T-helper 1 cell treated with Interleukin-12 subunit alpha and Interleukin-12 subunit beta and Interleukin-4 antibody, amounts not matched to agents 30 ng/mL and 1 ng/mL, for 36 hours (primary cell): Measurements from ENCODE around the gene PACS2. TPM values are rescaled to one million over a fixed set of nuclear protein-coding genes. Genes with fewer than 3 reads are reported as not detected.
"Not testable (repeated sequence)": the region's sequence is repeated elsewhere in the genome, so short reads cannot be mapped to it uniquely, and the experiment has no call there.

Source experiments
- intact Hi-C: fragments of 100-400 bp; cut with micrococcal nuclease; formaldehyde crosslinking; loops from one replicate; pipeline ENCODE4 v1.15.1; 2024
- total RNA-seq: library from RNA; stranded (reverse); gene quantifications from 2 replicates; pipeline ENCODE4 v1.2.3, GENCODE V29; 2022

PACS2 gene
- total RNA-seq, 1 donor from 2014 or later: 35.8 TPM

- intact Hi-C loops: no loop called here
Measured at GRCh38 chr14:105287249-105288102, 27.1 kb upstream of the PACS2 start.

GRCh38 chr14:105288936-105289335, 25.6 kb upstream of the PACS2 start:
- intact Hi-C loops: not testable (repeated sequence)

DNA sequence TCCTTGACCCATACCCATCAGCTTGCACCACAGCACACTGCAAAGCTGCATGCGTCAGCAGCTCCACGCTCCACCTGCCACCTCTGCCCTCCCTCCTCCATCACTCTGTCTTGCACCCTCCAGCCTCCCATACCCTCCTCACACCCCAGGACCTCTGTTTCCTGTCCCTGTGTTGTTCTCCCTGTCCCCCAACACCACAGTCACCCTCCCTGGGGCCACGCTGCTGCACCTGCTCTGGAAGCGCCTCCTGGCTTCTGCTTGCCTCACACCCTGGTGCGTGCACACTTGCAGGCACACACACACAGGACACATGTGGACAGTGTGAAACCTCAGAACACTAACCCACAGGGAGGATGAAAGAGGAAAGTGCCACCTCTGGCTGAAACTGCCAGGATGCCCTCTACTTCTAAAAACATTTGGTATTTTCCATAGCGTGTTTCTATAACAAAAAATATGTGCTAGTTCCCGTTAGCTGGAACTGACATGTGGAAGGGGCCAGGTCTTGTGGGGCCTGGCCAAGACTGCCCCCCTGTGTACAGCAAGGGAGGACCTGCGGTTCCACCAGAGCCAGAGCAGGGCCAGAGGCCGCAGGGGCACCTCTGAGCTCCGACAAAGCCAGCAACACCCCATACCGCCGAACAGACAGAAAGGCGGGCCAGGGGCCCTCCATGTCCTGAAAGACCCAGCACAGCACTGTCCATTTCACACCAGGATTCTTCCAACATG, 23.8 kb upstream of the PACS2 start:
- intact Hi-C loops: no loop called here

DNA sequence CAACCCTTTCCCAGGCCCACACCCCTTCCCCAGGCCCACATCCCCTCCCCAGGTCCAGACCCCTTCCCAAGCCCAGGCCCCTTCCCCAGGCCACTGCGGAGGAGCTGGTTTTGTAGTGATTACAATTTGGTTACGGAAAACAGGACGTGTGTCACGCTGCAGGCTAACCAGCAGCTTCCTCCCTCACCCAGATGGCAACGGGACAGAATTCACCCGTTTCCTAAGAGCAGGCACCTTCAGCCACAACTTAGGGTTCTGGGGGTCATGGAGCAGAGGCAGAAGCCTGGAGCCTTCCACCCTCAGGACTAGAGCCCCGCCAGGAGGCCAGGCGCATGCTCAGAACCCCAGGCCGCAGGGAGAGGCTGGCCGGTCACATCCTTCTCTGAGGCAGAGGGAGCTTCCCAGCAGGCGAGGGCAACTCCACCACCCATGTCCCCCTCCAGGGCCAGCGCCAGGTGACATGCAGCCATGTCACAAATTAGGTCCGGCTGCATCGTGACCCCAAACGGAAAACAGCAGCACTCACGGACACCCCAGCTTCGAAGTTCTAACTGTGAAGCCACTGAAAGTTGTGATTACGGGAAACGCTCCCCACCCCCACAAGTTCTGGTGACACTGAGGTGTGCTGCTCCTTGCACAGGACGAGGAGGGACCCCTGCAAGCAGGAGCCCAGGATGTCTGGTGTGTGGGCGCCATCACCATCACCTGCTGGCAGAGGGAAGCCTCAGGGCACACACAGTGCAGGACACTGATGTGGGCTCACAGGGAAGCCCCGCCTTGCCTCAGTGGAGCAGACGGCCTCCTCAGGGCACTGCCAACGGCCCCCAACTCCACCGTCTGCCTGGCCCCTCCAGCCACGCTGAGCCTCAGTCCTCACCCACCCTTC, 21.5 kb upstream of the PACS2 start:
- intact Hi-C loops: loop anchor here (1.0 kb wide), 1 partner anchor 8 kb away; the partner anchor contains the start of gene BRF1

GRCh38 chr14:105294142-105294597, 20.4 kb upstream of the PACS2 start:
- intact Hi-C loops: no loop called here

DNA sequence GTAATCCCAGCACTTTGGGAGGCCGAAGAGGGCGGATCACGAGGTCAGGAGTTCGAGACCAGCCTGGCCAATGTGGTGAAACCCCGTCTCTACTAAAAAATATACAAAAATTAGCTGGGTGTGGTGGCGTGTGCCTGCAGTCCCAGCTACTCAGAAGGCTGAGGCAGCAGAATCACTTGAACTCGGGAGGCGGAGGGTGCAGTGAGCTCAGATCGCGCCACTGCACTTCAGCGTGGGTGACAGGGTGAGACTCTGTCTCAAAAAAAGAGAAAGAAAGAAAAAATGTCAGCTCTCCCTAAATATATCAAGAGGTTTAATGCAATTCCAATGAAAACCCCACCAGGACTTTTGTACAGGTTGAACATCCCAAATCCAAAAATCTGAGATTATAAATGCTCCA, 17.2 kb upstream of the PACS2 start:
- intact Hi-C loops: not testable (repeated sequence)

GRCh38 chr14:105299654-105300541, 14.7 kb upstream of the PACS2 start:
- intact Hi-C loops: loop anchor here (5.0 kb wide), 1 partner anchor 233 kb away; the partner anchor contains the start of gene GPR132

GRCh38 chr14:105300542-105301102, 13.9 kb upstream of the PACS2 start, which contains the start of gene BRF1:
TSS of gene BRF1 (minus strand) at chr14:105301001. CDS start at chr14:105300629, 372 bp downstream.
- intact Hi-C loops: loop anchor here (1.0 to 5.0 kb wide), 11 partner anchors 7 to 548 kb away; partner anchors contain the start of genes BTBD6, CDCA4, GPR132 and NUDT14

DNA sequence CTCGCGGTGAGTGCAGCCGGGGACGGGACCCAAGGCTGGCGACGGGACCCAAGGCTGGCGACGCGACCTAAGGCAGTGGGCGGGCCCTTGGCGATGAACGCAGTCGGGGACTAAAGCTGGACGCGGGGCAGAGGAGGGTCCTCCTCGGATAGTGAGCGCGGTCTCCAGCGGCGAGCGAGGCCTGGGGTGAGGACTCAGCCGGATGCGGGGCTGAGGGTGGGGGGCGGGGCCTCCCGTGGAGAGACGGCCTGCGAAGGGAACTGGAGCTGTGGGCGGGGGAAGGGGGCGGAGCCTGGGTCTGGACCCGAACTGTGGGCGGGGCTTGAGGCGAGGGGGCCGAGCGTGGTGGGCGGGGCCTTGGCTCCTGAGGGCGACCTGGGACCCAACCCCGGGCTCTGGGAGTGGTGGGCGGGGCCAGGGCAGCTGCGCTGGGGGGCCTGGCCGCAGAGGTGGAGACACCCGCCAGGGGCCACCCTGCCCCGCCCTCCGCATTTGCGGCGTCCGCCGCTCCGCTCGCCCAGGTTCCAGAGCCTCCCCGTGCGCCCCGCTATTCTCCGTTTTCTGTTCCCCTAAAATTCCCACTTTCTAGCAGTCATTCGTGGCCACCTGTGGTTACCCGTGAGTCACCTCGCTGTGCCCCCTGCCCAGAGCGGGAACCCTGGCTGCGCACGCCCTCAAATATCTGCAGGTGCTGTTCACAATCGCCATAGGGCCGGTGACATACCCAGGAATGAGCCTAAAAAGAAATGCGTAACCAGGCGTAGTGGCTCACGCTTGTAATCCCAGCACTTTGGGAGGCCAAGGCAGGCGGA, 13.2 kb upstream of the PACS2 start:
- intact Hi-C loops: loop anchor here (1.0 to 5.0 kb wide), 11 partner anchors 8 to 549 kb away; partner anchors contain the start of genes BTBD6, CDCA4, GPR132 and NUDT14

GRCh38 chr14:105301915-105302249, 12.7 kb upstream of the PACS2 start:
- intact Hi-C loops: loop anchor here (1.0 to 5.0 kb wide), 11 partner anchors 9 to 550 kb away; partner anchors contain the start of genes BTBD6, CDCA4, GPR132 and NUDT14

- intact Hi-C loops: loop anchor here (5.0 kb wide), 1 partner anchor 237 kb away; the partner anchor contains the start of gene GPR132
Measured at GRCh38 chr14:105303949-105304348, 10.6 kb upstream of the PACS2 start.

- intact Hi-C loops: loop anchor here (5.0 kb wide), 1 partner anchor 237 kb away; the partner anchor contains the start of gene GPR132
Measured at GRCh38 chr14:105304565-105304964, 10.0 kb upstream of the PACS2 start.

GRCh38 chr14:105305345-105305744, 9.2 kb upstream of the PACS2 start:
- intact Hi-C loops: no loop called here

DNA sequence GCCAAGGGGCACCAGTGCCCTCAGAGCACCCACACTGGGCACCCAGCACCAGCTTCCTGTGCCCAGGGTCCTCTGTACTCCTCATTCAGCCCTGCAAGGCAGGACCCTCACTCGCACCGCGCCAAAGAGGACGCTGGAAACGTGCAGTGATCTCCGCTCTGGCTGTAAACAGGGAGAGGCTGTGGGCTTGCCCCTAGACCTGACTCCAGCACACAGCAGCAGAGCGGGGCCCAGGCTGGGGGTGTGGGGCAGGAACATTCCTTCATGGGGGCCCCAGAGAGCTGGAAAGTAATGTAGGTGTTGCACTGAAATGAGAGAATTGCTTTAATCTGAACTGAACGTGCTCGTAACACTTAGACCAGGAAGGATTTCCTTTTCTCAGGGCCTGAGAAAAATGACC, 8.8 kb upstream of the PACS2 start:
- intact Hi-C loops: no loop called here

DNA sequence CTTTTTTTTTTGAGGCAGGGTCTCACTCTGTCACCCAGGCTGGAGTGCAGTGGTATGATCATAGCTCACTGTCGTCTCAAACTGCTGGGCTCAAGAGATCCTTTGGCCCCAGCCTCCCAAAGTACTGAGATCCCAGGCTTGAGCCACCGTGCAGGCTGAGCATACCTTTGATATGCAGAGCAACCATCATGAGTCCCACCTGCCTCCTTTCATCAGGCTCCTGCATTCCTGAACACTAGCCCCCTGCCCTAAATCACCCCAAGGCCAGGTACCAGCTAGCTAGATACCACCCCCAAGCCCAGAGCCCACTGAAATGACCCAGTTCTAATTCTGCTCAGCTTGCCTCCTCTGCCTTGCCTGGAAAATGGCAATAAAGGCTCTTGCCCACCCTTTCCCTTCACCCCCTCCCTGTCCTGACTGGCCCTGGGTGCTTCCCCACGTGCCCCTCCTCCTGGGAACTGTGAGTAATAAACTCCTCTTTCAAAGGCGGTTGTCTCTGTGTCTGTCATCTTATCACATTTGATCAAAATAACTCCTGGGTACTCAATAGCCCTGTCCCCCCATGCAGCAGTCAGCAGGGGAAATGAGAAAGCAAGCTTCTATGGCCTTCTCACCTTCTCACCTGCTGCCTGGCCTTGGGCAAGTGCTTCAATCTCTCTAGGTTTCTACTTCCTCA, 7.4 kb upstream of the PACS2 start:
- intact Hi-C loops: no loop called here

DNA sequence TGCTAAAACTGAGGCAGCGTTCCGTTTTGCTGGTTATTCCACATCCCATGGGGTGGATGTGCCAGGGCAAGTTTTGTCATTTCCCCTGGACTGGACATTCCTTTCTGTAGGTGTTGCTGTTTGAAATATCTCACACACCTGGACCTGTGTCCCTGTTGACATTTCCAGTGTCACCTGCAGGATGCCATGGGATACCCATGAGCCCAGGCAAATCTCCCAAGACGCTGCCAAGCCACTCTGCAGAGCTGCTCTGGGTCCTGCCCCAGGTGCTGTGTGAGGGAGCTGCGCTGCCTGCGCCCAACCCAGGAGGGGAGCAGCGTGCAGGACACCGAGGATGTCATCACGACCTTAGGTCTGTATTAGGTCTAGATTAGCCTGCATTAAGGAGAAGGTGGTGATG, 5.2 kb upstream of the PACS2 start:
- intact Hi-C loops: no loop called here

- intact Hi-C loops: no loop called here
Measured at GRCh38 chr14:105311838-105312237, 2.7 kb upstream of the PACS2 start.

GRCh38 chr14:105312973-105313372, 1.6 kb upstream of the PACS2 start:
- intact Hi-C loops: loop anchor here (1.0 kb wide), 1 partner anchor 12 kb away; the partner anchor contains the start of gene BRF1
